ENCODE results near the gene EXOC4.

EXOC4 gene

DNA sequence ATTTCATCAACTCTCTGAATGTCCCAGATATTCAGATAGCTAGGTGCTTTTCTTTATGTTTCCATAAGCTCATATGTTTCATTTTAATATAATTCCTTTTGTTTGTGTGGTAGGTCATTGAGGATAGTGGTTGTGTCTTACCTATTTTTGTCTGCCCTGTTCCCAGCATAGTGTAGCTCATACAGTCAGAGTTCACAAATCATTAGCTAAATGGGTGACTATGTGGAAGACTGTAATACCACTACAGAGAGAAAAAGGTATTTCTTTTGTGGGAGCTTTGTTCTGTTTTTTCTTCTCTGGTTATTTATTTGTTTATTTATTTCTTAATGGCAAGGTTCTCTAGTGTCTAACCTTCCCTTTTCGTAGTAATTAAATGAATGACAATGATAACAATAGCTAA, 39.8 kb downstream of the EXOC4 start:
- Histone ChIP-seq H4K20me1 (ENCODE audit: insufficient read depth, low read length) (no peaks in the 10 kb centered on the region), H3K36me3 (ENCODE audit: insufficient read depth, low read length) (peaks cover 73% of the 10 kb centered on the region), H3K79me2 (ENCODE audit: insufficient read depth, low read length) (no peaks in the 10 kb centered on the region)

DNA sequence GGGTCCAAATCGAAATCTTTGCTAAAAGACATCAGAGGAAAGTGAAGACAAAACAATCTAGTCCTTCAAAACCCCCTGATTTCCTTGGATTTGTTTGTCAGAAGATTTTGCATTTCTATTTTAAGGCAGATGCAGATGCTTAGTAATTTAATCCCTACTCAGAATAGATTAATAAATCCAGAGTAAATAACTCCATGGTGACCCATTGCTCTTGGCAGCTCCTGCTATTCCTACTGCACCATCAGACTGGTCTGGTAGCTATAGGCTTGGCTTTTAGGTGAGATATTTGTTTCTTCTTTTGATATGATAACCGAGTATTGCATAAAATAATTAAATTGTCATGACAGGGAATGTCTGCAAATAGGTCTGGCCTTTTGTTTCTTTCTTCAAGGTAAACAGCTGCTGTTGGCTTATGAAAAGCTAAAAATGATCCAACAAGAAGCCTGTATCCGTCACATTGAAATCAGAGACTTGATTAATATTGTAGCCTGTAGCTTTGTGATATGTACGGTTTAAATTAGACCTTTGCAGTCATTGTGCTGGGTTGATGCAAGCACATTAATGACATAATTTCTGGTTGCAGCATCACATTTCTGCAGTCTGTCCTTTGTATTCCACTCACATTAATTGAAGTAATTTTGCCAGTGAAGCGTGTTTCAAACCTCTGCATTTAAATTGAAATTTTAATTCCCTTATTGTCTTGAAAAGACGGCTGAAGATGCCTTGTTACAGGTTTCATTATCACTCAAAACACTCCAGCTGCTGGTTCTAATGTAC, 40.7 kb downstream of the EXOC4 start:
- no peak overlapping the region for H3K4me2 ChIP-seq (ENCODE audit: low read length)
- H3K4me1 ChIP-seq (ENCODE audit: insufficient read depth, low read length, severe bottlenecking): no peaks in the 10 kb centered on the region
- H3K27me3 ChIP-seq (ENCODE audit: insufficient read depth, low read length): no peaks in the 10 kb centered on the region
- no peaks in the 10 kb centered on the region for H4K20me1 ChIP-seq (ENCODE audit: insufficient read depth, low read length)
- H3K9me3 ChIP-seq (ENCODE audit: low read length): no peaks in the 10 kb centered on the region
- no peak overlapping the region for H3K9ac ChIP-seq (ENCODE audit: low read length)
- peaks cover 64% of the 10 kb centered on the region for H3K36me3 ChIP-seq (ENCODE audit: insufficient read depth, low read length)
- no peak overlapping the region for H2AFZ ChIP-seq (ENCODE audit: low read length)
- no peak for TF ChIP-seq EZH2 (IDR thresholded peaks at IDR 0.05; ENCODE audit: borderline replicate concordance, low read length)
- TF ChIP-seq, protein P1, sequence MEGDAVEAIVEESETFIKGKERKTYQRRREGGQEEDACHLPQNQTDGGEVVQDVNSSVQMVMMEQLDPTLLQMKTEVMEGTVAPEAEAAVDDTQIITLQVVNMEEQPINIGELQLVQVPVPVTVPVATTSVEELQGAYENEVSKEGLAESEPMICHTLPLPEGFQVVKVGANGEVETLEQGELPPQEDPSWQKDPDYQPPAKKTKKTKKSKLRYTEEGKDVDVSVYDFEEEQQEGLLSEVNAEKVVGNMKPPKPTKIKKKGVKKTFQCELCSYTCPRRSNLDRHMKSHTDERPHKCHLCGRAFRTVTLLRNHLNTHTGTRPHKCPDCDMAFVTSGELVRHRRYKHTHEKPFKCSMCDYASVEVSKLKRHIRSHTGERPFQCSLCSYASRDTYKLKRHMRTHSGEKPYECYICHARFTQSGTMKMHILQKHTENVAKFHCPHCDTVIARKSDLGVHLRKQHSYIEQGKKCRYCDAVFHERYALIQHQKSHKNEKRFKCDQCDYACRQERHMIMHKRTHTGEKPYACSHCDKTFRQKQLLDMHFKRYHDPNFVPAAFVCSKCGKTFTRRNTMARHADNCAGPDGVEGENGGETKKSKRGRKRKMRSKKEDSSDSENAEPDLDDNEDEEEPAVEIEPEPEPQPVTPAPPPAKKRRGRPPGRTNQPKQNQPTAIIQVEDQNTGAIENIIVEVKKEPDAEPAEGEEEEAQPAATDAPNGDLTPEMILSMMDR (IDR thresholded peaks at IDR 0.05; ENCODE audit: low read length): no peak
- no peaks in the 10 kb centered on the region for H3K9me2 ChIP-seq (ENCODE audit: low read depth, low read length)
- H3K27ac ChIP-seq (ENCODE audit: low read depth, low read length, poor library complexity, severe bottlenecking): no peak overlapping the region
- H3K79me2 ChIP-seq (ENCODE audit: insufficient read depth, low read length): no peaks in the 10 kb centered on the region
- no peaks in the 10 kb centered on the region for H3F3A ChIP-seq (ENCODE audit: insufficient read depth, low read length)
- H3K4me3 ChIP-seq (ENCODE audit: low read depth, low read length, poor library complexity, severe bottlenecking): no peak overlapping the region

More for the DNA sequence above, 39.8 kb downstream of the EXOC4 start:
- Histone ChIP-seq H3K4me3 (ENCODE audit: low read depth, low read length, poor library complexity, severe bottlenecking) (no peak overlapping the region), H3K9me2 (ENCODE audit: low read depth, low read length) (no peaks in the 10 kb centered on the region), H3K9ac (ENCODE audit: low read length) (no peak overlapping the region), H3K27ac (ENCODE audit: low read depth, low read length, poor library complexity, severe bottlenecking) (no peak overlapping the region), H3F3A (ENCODE audit: insufficient read depth, low read length) (no peaks in the 10 kb centered on the region), H3K4me1 (ENCODE audit: insufficient read depth, low read length, severe bottlenecking) (no peaks in the 10 kb centered on the region), H3K27me3 (ENCODE audit: insufficient read depth, low read length) (no peaks in the 10 kb centered on the region), H2AFZ (ENCODE audit: low read length) (no peak overlapping the region), H3K4me2 (ENCODE audit: low read length) (no peak overlapping the region), H3K9me3 (ENCODE audit: low read length) (no peaks in the 10 kb centered on the region)
- TF ChIP-seq, protein P1 (IDR thresholded peaks at IDR 0.05; ENCODE audit: low read length): no peak
- no peak for TF ChIP-seq EZH2 (IDR thresholded peaks at IDR 0.05; ENCODE audit: borderline replicate concordance, low read length)

DNA sequence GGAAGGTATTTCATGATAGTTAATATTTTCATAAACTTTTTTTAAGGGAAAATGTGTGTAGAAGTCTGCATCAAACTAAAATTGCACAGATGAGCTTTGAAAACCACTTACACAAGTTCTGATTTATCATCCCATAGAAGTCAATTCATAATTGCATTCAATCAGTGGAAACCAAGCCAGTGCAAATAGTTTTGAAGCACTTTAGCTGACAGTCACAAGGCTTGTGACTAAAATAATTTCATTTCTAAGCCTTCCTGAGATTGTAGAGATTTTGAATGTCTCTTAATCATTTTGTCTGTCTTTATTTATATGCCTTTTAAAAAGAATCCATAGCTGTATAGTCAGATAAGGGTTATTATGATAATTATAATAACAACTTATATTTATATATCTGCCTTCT, 41.4 kb downstream of the EXOC4 start:
- Histone ChIP-seq H3K9ac (ENCODE audit: low read length) (no peak overlapping the region), H3F3A (ENCODE audit: insufficient read depth, low read length) (no peaks in the 10 kb centered on the region), H4K20me1 (ENCODE audit: insufficient read depth, low read length) (no peaks in the 10 kb centered on the region), H3K36me3 (ENCODE audit: insufficient read depth, low read length) (peaks cover 57% of the 10 kb centered on the region), H3K4me2 (ENCODE audit: low read length) (no peak overlapping the region), H2AFZ (ENCODE audit: low read length) (no peak overlapping the region), H3K79me2 (ENCODE audit: insufficient read depth, low read length) (no peaks in the 10 kb centered on the region), H3K4me3 (ENCODE audit: low read depth, low read length, poor library complexity, severe bottlenecking) (no peak overlapping the region), H3K27ac (ENCODE audit: low read depth, low read length, poor library complexity, severe bottlenecking) (no peak overlapping the region), H3K9me3 (ENCODE audit: low read length) (no peaks in the 10 kb centered on the region), H3K4me1 (ENCODE audit: insufficient read depth, low read length, severe bottlenecking) (no peaks in the 10 kb centered on the region), H3K9me2 (ENCODE audit: low read depth, low read length) (no peaks in the 10 kb centered on the region), H3K27me3 (ENCODE audit: insufficient read depth, low read length) (no peaks in the 10 kb centered on the region)
- TF ChIP-seq, protein P1 (IDR thresholded peaks at IDR 0.05; ENCODE audit: low read length): no peak
- no peak for TF ChIP-seq EZH2 (IDR thresholded peaks at IDR 0.05; ENCODE audit: borderline replicate concordance, low read length)

Data from OCI-LY1 (cell line).